NAMALWA (cell line): ENCODE measurements around the gene HSPA4.
"Not testable (repeated sequence)": the region's sequence is repeated elsewhere in the genome, so short reads cannot be mapped to it uniquely, and the experiment has no call there.

Experiments
- DNase-seq: peaks from one replicate; pipeline ENCODE4 v3.0.0-alpha.2; 2015; ENCODE audit warnings: low spot score

HSPA4 gene

GRCh38 chr5:133050521-133050920, 1.3 kb upstream of the HSPA4 start:
- DNase-seq: peak; percentile 41

GRCh38 chr5:133051061-133051541, 712 bp upstream of the HSPA4 start:
- no peak for DNase-seq

GRCh38 chr5:133052317-133053175, 733 bp downstream of the HSPA4 start:
- DNase-seq: peak; percentile 77

GRCh38 chr5:133053448-133053847, 1.6 kb downstream of the HSPA4 start:
- no peak for DNase-seq

- no peak for DNase-seq
Observed at GRCh38 chr5:133054697-133055471, 3.1 kb downstream of the HSPA4 start.

- DNase-seq: no peak
Observed at GRCh38 chr5:133056891-133057290, 5.1 kb downstream of the HSPA4 start.

GRCh38 chr5:133059621-133060020, 7.8 kb downstream of the HSPA4 start:
- DNase-seq: no peak

GRCh38 chr5:133062276-133062675, 10.5 kb downstream of the HSPA4 start:
- no peak for DNase-seq

GRCh38 chr5:133063965-133064364, 12.2 kb downstream of the HSPA4 start:
- no peak for DNase-seq

GRCh38 chr5:133065471-133065870, 13.7 kb downstream of the HSPA4 start:
- no peak for DNase-seq

GRCh38 chr5:133066045-133066444, 14.2 kb downstream of the HSPA4 start:
- DNase-seq: no peak

GRCh38 chr5:133072021-133072420, 20.2 kb downstream of the HSPA4 start:
- no peak for DNase-seq

- DNase-seq: no peak
Observed at GRCh38 chr5:133075572-133076536, 24.0 kb downstream of the HSPA4 start.

- DNase-seq: no peak
Observed at GRCh38 chr5:133079048-133079447, 27.2 kb downstream of the HSPA4 start.

- DNase-seq: no peak
Observed at GRCh38 chr5:133081036-133081435, 29.2 kb downstream of the HSPA4 start.

- no peak for DNase-seq
Observed at GRCh38 chr5:133081703-133082102, 29.9 kb downstream of the HSPA4 start.

GRCh38 chr5:133082128-133082527, 30.3 kb downstream of the HSPA4 start:
- no peak for DNase-seq

GRCh38 chr5:133083901-133084300, 32.1 kb downstream of the HSPA4 start:
- DNase-seq: no peak

GRCh38 chr5:133085171-133085570, 33.4 kb downstream of the HSPA4 start:
- not testable (repeated sequence) for DNase-seq

- DNase-seq: no peak
Observed at GRCh38 chr5:133086366-133086875, 34.6 kb downstream of the HSPA4 start.

GRCh38 chr5:133088064-133088463, 36.3 kb downstream of the HSPA4 start:
- no peak for DNase-seq

GRCh38 chr5:133091034-133091433, 39.2 kb downstream of the HSPA4 start:
- no peak for DNase-seq
